Sigmoid colon (tissue), 7 donors: ENCODE measurements around the gene BACH1. TPM values are rescaled to one million over a fixed set of nuclear protein-coding genes. Genes with fewer than 3 reads are reported as not detected.

Source experiments
- DNase-seq: peaks from one replicate; pipeline ENCODE4 v3.0.0-alpha.2; 2019
- H3K27ac ChIP-seq, 4 donors: fragments of 200-600 bp; sonication (generic); one replicate each; pipeline ENCODE4 v1.5.1; 2016 to 2019; ENCODE audit warnings: mild to moderate bottlenecking in 1 of 4
- H3K27me3 ChIP-seq, 3 donors: fragments of 200-600 bp; sonication (generic); one replicate each; pipeline ENCODE4 v1.5.1; 2019; ENCODE audit warnings: mild to moderate bottlenecking in 1 of 3
- H3K36me3 ChIP-seq, 4 donors: fragments of 200-600 bp; sonication (generic); one replicate each; pipeline ENCODE4 v1.5.1; 2016 to 2019
- H3K4me1 ChIP-seq, 4 donors: fragments of 200-600 bp; sonication (generic); one replicate each; pipeline ENCODE4 v1.5.1; 2017 to 2019
- H3K4me3 ChIP-seq, 4 donors: fragments of 200-600 bp; sonication (generic); one replicate each; pipeline ENCODE4 v1.5.1; 2017 to 2019; ENCODE audit warnings: mild to moderate bottlenecking in 2 of 4, moderate library complexity in 1 of 4
- H3K9me3 ChIP-seq, 4 donors: fragments of 200-600 bp in 3 of 4; sonication (generic) in 3 of 4; one replicate each; pipeline versions ENCODE4 v1.5.1 to v1.6.1; 2013 to 2019
- CTCF ChIP-seq, 4 experiments: fragments of 450-650 bp in 3 of 4; fragments of 200-600 bp in 1 of 4; IDR thresholded peaks; one replicate each; pipeline ENCODE4 v1.5.1; 2016 to 2019; ENCODE audit warnings: antibody characterized with exemption in 4 of 4, mild to moderate bottlenecking in 3 of 4, moderate library complexity in 2 of 4
- EP300 ChIP-seq, 4 donors: sonication (generic); formaldehyde crosslinking; IDR thresholded peaks; one replicate each; pipeline ENCODE4 v1.6.1; 2017; ENCODE audit warnings: antibody characterized with exemption in 4 of 4
- POLR2A ChIP-seq, 2 donors: fragments of 450-650 bp; IDR thresholded peaks; one replicate each; pipeline ENCODE4 v1.6.1; 2016; ENCODE audit warnings: antibody characterized with exemption in 2 of 2, mild to moderate bottlenecking in 2 of 2, moderate library complexity in 2 of 2
- POLR2AphosphoS5 ChIP-seq, 4 donors: sonication (generic); formaldehyde crosslinking; IDR thresholded peaks; one replicate each; pipeline ENCODE4 v1.6.1; 2017; ENCODE audit warnings: antibody characterized with exemption in 4 of 4
- WGBS, 2 donors: extraction: QIAGEN DNeasy Blood & Tissue Kit; methylation state at CpG; one replicate each; pipeline ENCODE4 v1.1.7; 2013; 5-methylcytosine and 5-hydroxymethylcytosine counted together
- intact Hi-C: fragments of 100-400 bp; cut with DNase I; formaldehyde crosslinking; loops from one replicate; pipeline ENCODE4 v1.15.1; 2023
- polyA plus RNA-seq, 3 donors: library from polyadenylated mRNA; stranded (reverse); fragments of 200-250 nt; gene quantifications; one replicate each; pipeline ENCODE4 v1.2.3, GENCODE V29; 2013
- total RNA-seq, 4 donors: library from RNA; depleted of rRNA; stranded (reverse); fragments of >200 nt; gene quantifications; one replicate each; pipeline ENCODE4 v1.1.0, GENCODE V29; 2016
- donor health status: healthy with polysubstance abuse.
- donor health status: Bipolar disorder and iron deficiency.
- donor health status: healthy.

BACH1 gene
- total and polyA plus RNA-seq, 7 donors = 8.4 to 89.6 (median 47.1) TPM

- TF ChIP-seq POLR2AphosphoS5 (IDR thresholded peaks at IDR 0.05) (no peak), POLR2A (IDR thresholded peaks at IDR 0.05) (no peak), CTCF (IDR thresholded peaks at IDR 0.05) (no peak), EP300 (IDR thresholded peaks at IDR 0.05) (no peak)
- 44 to 50% methylated on average over 7 of the region's 7 CpGs for whole genome bisulfite sequencing, 2 donors
Observed at GRCh38 chr21:29256126-29256910, 42.4 kb upstream of the BACH1 start.

GRCh38 chr21:29257701-29258100, 41.0 kb upstream of the BACH1 start:
- H3K4me3 ChIP-seq = no peak overlapping the region
- H3K36me3 ChIP-seq = no peaks in the 10 kb centered on the region
- peaks cover 0 to 9% (median 3%) of the 10 kb centered on the region in 4 donors for H3K9me3 ChIP-seq
- no peaks in the 10 kb centered on the region for H3K27me3 ChIP-seq
- 96% methylated on average over 2 of the region's 2 CpGs for WGBS, 2 donors
- DNase-seq = no peak
- intact Hi-C loops = no loop called here
- no peak for TF ChIP-seq POLR2AphosphoS5 (IDR thresholded peaks at IDR 0.05)
- TF ChIP-seq POLR2A (IDR thresholded peaks at IDR 0.05) = no peak
- TF ChIP-seq CTCF (IDR thresholded peaks at IDR 0.05) = no peak
- TF ChIP-seq EP300 (IDR thresholded peaks at IDR 0.05) = no peak
- H3K4me1 ChIP-seq = peaks cover 0 to 9% (median 4%) of the 10 kb centered on the region in 4 donors
- no peak overlapping the region for H3K27ac ChIP-seq

More at GRCh38 chr21:29256126-29256910, 42.4 kb upstream of the BACH1 start:
- intact Hi-C loops = no loop called here
- H3K27ac ChIP-seq = no peak overlapping the region
- DNase-seq = no peak
- no peaks in the 10 kb centered on the region for H3K36me3 ChIP-seq
- no peaks in the 10 kb centered on the region for H3K27me3 ChIP-seq
- peaks cover 0 to 9% (median 3%) of the 10 kb centered on the region in 4 donors for H3K9me3 ChIP-seq
- H3K4me1 ChIP-seq = peaks cover 0 to 9% (median 4%) of the 10 kb centered on the region in 4 donors
- no peak overlapping the region for H3K4me3 ChIP-seq

- Histone ChIP-seq H3K36me3 (no peaks in the 10 kb centered on the region), H3K9me3 (peaks cover 0 to 5% (median 2%) of the 10 kb centered on the region in 4 donors), H3K27me3 (no peaks in the 10 kb centered on the region), H3K4me1 (peaks cover 0 to 9% (median 4%) of the 10 kb centered on the region in 4 donors), H3K27ac (no peak overlapping the region), H3K4me3 (no peak overlapping the region)
- 53 to 64% methylated on average over 5 of the region's 5 CpGs for WGBS, 2 donors
- intact Hi-C loops = no loop called here
- TF ChIP-seq CTCF (IDR thresholded peaks at IDR 0.05) = no peak
- no peak for TF ChIP-seq EP300 (IDR thresholded peaks at IDR 0.05)
- no peak for TF ChIP-seq POLR2AphosphoS5 (IDR thresholded peaks at IDR 0.05)
- no peak for TF ChIP-seq POLR2A (IDR thresholded peaks at IDR 0.05)
- no peak for DNase-seq
Observed at GRCh38 chr21:29258626-29259338, 39.9 kb upstream of the BACH1 start.

- DNase-seq = no peak
- WGBS, 2 donors = 93 to 96% methylated on average over 2 of the region's 2 CpGs
- Histone ChIP-seq H3K9me3 (no peaks in the 10 kb centered on the region), H3K27me3 (no peaks in the 10 kb centered on the region), H3K4me1 (peaks cover 0 to 9% (median 4%) of the 10 kb centered on the region in 4 donors), H3K4me3 (no peak overlapping the region), H3K27ac (no peak overlapping the region), H3K36me3 (no peaks in the 10 kb centered on the region)
- intact Hi-C loops = no loop called here
- TF ChIP-seq POLR2A (IDR thresholded peaks at IDR 0.05) (no peak), POLR2AphosphoS5 (IDR thresholded peaks at IDR 0.05) (no peak), CTCF (IDR thresholded peaks at IDR 0.05) (no peak), EP300 (IDR thresholded peaks at IDR 0.05) (no peak)
Observed at GRCh38 chr21:29260461-29260860, 38.3 kb upstream of the BACH1 start.
